ENCODE measurements around the gene CAMK1D.
A peak's percentile ranks its signal among the peaks of the same experiment; 100 is the strongest.

The CAMK1D gene

DNA sequence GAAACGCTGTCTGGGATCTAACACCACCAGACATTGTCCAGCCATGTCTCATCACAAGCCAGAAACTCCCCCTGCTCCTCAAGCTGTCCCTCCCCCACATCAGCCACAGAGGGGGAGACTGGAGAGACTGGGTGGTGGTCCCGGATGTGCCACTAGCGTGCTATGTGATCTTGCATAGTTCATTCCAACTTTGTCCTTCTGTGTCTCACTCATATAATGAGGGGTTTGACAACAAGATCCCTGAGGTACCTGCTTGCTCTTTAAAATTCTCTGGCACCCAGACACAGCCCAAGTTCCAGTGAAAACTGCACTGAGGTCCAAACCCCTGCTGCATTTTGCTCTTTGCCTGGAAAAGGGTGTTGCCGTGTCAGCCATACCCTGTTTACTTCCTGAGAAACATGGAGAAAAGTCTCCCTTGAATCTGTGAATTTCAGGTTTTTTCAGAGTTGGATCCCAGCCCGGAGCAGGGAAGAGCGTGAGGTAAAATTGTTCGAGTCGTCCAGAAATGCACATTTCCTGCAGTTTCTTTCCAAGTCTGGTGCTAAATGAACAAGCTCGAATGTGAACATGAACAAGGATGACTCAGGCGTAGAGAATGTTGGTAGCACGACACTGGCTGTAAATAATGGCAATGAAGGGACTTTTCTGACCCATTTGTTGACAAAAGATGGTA is 495.6 kb downstream of the CAMK1D start:
- TF ChIP-seq, protein P1, sequence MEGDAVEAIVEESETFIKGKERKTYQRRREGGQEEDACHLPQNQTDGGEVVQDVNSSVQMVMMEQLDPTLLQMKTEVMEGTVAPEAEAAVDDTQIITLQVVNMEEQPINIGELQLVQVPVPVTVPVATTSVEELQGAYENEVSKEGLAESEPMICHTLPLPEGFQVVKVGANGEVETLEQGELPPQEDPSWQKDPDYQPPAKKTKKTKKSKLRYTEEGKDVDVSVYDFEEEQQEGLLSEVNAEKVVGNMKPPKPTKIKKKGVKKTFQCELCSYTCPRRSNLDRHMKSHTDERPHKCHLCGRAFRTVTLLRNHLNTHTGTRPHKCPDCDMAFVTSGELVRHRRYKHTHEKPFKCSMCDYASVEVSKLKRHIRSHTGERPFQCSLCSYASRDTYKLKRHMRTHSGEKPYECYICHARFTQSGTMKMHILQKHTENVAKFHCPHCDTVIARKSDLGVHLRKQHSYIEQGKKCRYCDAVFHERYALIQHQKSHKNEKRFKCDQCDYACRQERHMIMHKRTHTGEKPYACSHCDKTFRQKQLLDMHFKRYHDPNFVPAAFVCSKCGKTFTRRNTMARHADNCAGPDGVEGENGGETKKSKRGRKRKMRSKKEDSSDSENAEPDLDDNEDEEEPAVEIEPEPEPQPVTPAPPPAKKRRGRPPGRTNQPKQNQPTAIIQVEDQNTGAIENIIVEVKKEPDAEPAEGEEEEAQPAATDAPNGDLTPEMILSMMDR (IDR thresholded peaks at IDR 0.05; ENCODE audit: low read depth, low read length): no peak
- H3K4me3 ChIP-seq (ENCODE audit: low read depth, low read length): no peak overlapping the region
- DNase-seq (ENCODE audit: low read depth, low spot score): peak; percentile 90
- in situ Hi-C loops (cut with HindIII; ENCODE audit: low sequenced_read_pairs): no loop called here

DNA sequence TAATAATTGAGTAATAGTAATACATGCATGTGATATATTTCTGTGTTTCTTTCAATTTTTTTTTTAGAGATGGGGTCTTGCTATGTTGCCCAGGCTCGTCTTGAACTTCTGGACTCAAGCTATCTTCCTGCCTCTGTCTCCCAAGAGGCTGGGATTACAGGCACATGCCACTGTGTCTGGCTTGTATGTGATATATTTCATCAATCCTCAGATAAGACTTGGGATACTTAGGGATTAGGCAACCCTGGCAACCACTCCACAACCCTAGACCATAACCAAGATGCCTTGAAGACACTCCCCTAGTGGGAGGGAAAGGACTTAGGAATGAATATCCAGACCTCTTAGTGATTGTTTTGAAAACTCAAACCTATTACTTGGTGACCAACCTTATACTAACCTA is 497.4 kb downstream of the CAMK1D start:
- no peak for DNase-seq (ENCODE audit: low read depth, low spot score)
- in situ Hi-C loops (cut with HindIII; ENCODE audit: low sequenced_read_pairs): no loop called here

DNA sequence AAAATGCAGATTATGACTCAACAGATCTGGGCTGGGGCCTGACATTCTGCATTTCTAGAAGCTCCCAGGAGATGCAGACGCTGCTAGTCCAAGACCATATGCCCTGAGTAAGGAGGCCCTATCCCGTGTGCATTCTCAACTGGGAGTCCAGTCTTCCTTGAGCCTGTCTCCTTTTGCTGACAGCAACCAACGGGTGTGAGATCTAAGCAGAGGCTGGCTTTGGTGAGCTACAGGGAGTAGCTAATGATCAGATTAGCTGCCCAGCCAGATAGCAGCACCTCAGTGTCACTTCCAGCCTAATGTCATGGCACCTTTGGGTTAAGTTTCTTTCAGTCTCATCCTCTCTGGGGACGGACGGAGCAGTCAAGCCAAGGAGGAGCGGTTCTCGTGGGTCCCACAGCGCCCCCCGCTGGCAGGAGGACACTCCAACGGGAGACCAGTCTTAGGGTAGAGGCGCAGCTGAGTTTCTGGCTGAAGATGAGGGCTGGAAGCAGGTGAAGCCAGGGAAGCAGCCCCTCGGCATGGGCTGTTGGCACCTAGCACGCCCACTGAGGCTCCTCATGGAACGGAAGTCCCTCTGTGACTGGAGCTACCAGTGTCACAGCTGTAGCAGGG is 498.1 kb downstream of the CAMK1D start:
- no peak overlapping the region for H3K4me3 ChIP-seq (ENCODE audit: low read depth, low read length)
- TF ChIP-seq, protein P1 (IDR thresholded peaks at IDR 0.05; ENCODE audit: low read depth, low read length): peak; percentile 44
- in situ Hi-C loops (cut with HindIII; ENCODE audit: low sequenced_read_pairs): no loop called here
- no peak for DNase-seq (ENCODE audit: low read depth, low spot score)

More for the DNA sequence above, 497.4 kb downstream of the CAMK1D start:
- no peak overlapping the region for H3K4me3 ChIP-seq (ENCODE audit: low read depth, low read length)
- TF ChIP-seq, protein P1 (IDR thresholded peaks at IDR 0.05; ENCODE audit: low read depth, low read length): no peak

GRCh38 chr10:12848439-12849173 is 499.3 kb downstream of the CAMK1D start:
- TF ChIP-seq, protein P1 (IDR thresholded peaks at IDR 0.05; ENCODE audit: low read depth, low read length): no peak
- no peak overlapping the region for H3K4me3 ChIP-seq (ENCODE audit: low read depth, low read length)
- in situ Hi-C loops (cut with HindIII; ENCODE audit: low sequenced_read_pairs): no loop called here
- DNase-seq (ENCODE audit: low read depth, low spot score): no peak

DNA sequence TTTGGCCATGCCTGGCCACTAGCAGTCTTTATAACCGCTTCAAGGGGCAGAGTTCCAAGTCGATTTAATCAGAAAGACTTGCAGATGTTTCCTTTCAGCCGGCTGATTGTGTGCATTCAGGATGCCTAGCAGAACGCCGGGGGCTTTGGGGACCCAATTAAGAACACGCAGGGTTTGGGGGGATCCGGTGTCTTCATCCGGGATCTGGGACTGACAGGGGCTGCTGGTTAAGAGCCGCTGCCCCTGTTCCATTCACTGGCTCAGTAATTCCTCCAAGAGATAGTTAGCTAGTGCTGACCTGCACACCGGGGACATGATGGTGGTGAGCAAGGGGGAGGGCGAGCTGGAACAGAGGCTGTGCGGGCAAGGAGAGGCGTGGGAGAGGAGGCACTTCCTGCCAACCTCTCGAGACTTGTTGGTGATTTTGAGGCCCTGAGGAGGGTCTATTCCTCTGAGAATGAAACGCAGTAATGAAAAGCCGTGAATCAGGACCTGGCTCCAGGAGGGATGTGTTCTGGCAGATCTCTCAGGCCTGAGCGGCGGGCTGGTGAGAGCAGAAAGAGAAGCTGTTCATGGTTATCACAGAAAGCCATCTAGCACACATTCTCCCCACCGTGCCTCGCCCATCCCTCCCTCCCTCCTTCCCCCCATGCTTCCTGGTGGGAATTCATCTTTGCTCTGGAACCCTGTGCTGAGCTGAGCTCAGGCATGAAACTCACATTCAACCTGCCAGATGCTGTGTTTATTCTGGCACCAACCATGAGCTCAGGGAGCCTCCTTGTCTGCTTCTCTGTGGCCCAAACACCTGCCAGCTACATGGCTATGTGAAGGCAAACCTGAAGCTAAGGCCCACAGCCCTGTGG is 500.2 kb downstream of the CAMK1D start:
- H3K4me3 ChIP-seq (ENCODE audit: low read depth, low read length): no peak overlapping the region
- no peak for DNase-seq (ENCODE audit: low read depth, low spot score)
- in situ Hi-C loops (cut with HindIII; ENCODE audit: low sequenced_read_pairs): no loop called here
- TF ChIP-seq, protein P1 (IDR thresholded peaks at IDR 0.05; ENCODE audit: low read depth, low read length): no peak

DNA sequence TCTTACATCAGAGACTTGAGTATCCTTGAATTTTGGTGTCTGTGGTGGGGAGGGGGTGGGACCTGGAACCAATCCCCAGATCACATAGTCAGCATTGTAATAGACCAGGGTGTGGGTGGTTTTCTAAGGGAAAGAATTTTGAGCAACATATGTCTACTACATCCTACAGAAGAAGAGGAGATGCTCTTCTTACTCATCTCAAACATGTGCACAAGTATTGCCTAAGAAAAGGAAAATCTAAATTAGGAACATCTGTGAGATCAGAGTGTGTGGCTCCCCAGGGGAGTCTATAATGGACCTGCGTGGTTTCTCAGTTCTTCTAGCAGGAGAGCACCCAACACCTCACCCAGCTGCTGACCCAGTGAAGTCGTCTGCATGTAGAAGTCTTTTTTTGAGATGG is 503.3 kb downstream of the CAMK1D start:
- no peak for DNase-seq (ENCODE audit: low read depth, low spot score)
- in situ Hi-C loops (cut with HindIII; ENCODE audit: low sequenced_read_pairs): no loop called here
- TF ChIP-seq, protein P1 (IDR thresholded peaks at IDR 0.05; ENCODE audit: low read depth, low read length): no peak
- H3K4me3 ChIP-seq (ENCODE audit: low read depth, low read length): no peak overlapping the region

All from astrocyte of the spinal cord (primary cell).